ENCODE measurements around the gene IL25.

GRCh38 chr14:23414254-23414653, 41.6 kb downstream of the IL25 start:
- TF ChIP-seq POLR2A (IDR thresholded peaks at IDR 0.05), result no peak
- TF ChIP-seq CTCF (IDR thresholded peaks at IDR 0.05), result no peak
